Tibial artery (tissue), 4 donors: ENCODE results near the gene DNAH8.
A peak's percentile ranks its signal among the peaks of the same experiment; 100 is the strongest.

Experiments
- DNase-seq, 2 donors: peaks; one replicate each; pipeline ENCODE4 v3.0.0-alpha.2; 2019
- H3K27ac ChIP-seq, 2 donors: fragments of 200-600 bp; sonication (generic) in 1 of 2; 1 replicate in 1 of 2; 2 replicates in 1 of 2; pipeline ENCODE4 v1.5.1; 2018 to 2019; ENCODE audit warnings: mild to moderate bottlenecking in 1 of 2
- H3K27me3 ChIP-seq, 2 donors: fragments of 200-600 bp; sonication (generic) in 1 of 2; one replicate each; pipeline versions ENCODE4 v1.5.1 to v1.6.0; 2016 to 2019
- H3K36me3 ChIP-seq, 3 donors: fragments of 200-600 bp; sonication (generic) in 2 of 3; one replicate each; pipeline ENCODE4 v1.5.1; 2016 to 2019; ENCODE audit warnings: mild to moderate bottlenecking in 2 of 3
- H3K4me1 ChIP-seq, 4 donors: fragments of 200-600 bp; sonication (generic) in 2 of 4; 1 replicate in 3 of 4; 2 replicates in 1 of 4; pipeline ENCODE4 v1.5.1; 2016 to 2019
- H3K4me3 ChIP-seq, 2 donors: fragments of 200-600 bp; sonication (generic) in 1 of 2; 1 replicate in 1 of 2; 2 replicates in 1 of 2; pipeline ENCODE4 v1.5.1; 2018 to 2019; ENCODE audit warnings: mild to moderate bottlenecking in 2 of 2
- H3K9me3 ChIP-seq, 3 donors: fragments of 200-600 bp; sonication (generic) in 1 of 3; one replicate each; pipeline ENCODE4 v1.5.1; 2016 to 2019
- intact Hi-C: fragments of 100-400 bp; cut with DNase I; formaldehyde crosslinking; loops from one replicate; pipeline ENCODE4 v1.15.0; 2023; ENCODE audit warnings: low total_unique reads
- TF ChIP-seq, protein P1 (sequence below), 2 experiments: fragments of 200-600 bp in 1 of 2; fragments of 450-650 bp in 1 of 2; IDR thresholded peaks; one replicate each; pipeline ENCODE4 v1.5.1; 2017 to 2019; ENCODE audit warnings: antibody characterized with exemption in 2 of 2, mild to moderate bottlenecking in 1 of 2, moderate library complexity in 1 of 2

DNAH8 gene

DNA sequence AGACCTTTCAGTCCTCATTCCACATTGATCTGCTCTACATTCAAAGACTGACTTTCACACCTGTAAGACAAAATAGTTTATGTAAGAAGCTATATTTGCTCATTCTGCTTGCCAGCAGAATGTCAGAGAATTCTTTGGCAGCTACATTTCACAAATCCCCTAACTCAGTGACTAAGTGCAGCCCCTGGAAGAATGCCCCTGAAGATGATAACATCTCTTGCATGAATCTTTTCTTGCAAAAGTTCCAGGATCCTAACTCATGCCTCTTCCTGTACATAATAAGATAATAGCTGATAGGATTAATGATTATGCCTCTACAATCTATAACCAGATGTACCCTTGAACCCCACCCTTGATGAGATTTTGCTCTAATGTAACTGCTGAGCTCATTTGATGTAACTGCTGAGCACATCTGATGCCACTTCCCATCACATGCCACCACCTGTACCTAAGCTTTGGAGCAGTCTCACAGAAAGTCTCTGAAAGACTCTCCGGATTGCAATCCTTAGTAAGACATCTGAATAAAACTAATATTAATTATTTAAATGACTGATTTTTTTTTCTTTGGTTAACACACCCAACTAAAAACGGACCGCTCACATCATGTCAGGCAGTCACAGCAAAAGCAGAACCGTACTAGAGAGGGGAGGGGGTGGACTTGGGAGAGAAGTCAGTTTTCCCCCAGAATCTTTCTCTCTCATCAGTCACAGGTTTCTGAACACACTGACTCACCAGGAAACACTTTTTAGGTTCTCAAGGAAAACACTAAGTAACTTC, 684 bp upstream of the DNAH8 start:
- DNase-seq = no peak
- H3K36me3 ChIP-seq = no peaks in the 10 kb centered on the region
- TF ChIP-seq, protein P1, sequence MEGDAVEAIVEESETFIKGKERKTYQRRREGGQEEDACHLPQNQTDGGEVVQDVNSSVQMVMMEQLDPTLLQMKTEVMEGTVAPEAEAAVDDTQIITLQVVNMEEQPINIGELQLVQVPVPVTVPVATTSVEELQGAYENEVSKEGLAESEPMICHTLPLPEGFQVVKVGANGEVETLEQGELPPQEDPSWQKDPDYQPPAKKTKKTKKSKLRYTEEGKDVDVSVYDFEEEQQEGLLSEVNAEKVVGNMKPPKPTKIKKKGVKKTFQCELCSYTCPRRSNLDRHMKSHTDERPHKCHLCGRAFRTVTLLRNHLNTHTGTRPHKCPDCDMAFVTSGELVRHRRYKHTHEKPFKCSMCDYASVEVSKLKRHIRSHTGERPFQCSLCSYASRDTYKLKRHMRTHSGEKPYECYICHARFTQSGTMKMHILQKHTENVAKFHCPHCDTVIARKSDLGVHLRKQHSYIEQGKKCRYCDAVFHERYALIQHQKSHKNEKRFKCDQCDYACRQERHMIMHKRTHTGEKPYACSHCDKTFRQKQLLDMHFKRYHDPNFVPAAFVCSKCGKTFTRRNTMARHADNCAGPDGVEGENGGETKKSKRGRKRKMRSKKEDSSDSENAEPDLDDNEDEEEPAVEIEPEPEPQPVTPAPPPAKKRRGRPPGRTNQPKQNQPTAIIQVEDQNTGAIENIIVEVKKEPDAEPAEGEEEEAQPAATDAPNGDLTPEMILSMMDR (IDR thresholded peaks at IDR 0.05) = no peak
- H3K4me1 ChIP-seq = peaks cover 5 to 10% (median 7%) of the 10 kb centered on the region in 4 donors
- intact Hi-C loops = no loop called here
- no peak overlapping the region for H3K27ac ChIP-seq
- H3K4me3 ChIP-seq = peak overlapping the region in 1 of 2 donors; percentile 43
- H3K27me3 ChIP-seq = peaks cover 0 to 45% of the 10 kb centered on the region in 2 donors
- no peaks in the 10 kb centered on the region for H3K9me3 ChIP-seq

DNA sequence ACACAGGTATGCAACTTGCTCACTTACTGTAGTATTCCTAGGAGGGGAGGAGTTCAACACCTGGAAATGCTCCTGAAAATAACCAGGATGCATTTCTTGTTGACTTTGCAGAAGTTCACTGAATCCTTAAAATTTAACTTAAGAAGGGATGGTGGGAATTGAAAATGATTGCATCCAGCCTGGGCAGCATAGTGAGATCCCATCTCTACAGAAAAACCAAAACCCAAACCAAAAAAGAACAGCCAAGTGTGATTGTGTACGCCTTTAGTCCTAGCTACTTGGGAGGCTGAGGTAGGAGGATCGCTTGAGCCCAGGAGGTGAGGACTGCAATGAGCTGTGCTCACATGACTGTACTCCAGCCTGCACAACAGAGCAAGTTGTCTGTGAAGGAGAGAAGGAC, 1.7 kb downstream of the DNAH8 start:
- Histone ChIP-seq H3K4me1 (peaks cover 5 to 10% (median 7%) of the 10 kb centered on the region in 4 donors), H3K27ac (no peak overlapping the region), H3K36me3 (no peaks in the 10 kb centered on the region), H3K4me3 (no peak overlapping the region), H3K9me3 (no peaks in the 10 kb centered on the region), H3K27me3 (peaks cover 0 to 51% of the 10 kb centered on the region in 2 donors)
- DNase-seq = no peak
- TF ChIP-seq, protein P1 (IDR thresholded peaks at IDR 0.05) = no peak
- intact Hi-C loops = no loop called here

DNA sequence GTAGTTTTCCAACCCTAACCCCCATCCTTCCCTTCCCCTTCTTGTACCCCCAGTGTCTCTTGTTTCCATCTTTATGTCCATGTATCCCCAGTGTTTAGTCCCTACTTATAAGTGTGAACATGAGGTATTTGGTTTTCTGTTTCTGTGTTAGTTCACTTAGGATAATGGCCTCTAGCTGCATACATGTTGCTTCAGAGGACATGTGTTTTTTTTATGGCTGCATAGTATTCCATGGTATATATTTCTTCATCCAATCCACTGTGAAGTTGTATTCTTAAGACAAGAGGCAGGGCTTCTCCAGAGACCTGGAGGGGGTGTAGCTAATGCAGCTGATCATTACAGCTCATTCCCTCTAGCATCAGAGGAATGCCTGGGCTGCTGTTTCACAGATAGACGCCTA, 4.2 kb downstream of the DNAH8 start:
- no peaks in the 10 kb centered on the region for H3K36me3 ChIP-seq
- intact Hi-C loops = no loop called here
- H3K9me3 ChIP-seq = no peaks in the 10 kb centered on the region
- TF ChIP-seq, protein P1 (IDR thresholded peaks at IDR 0.05) = no peak
- peaks cover 5 to 10% (median 7%) of the 10 kb centered on the region in 4 donors for H3K4me1 ChIP-seq
- peaks cover 0 to 37% of the 10 kb centered on the region in 2 donors for H3K27me3 ChIP-seq
- H3K4me3 ChIP-seq = no peak overlapping the region
- DNase-seq = no peak
- H3K27ac ChIP-seq = no peak overlapping the region

DNA sequence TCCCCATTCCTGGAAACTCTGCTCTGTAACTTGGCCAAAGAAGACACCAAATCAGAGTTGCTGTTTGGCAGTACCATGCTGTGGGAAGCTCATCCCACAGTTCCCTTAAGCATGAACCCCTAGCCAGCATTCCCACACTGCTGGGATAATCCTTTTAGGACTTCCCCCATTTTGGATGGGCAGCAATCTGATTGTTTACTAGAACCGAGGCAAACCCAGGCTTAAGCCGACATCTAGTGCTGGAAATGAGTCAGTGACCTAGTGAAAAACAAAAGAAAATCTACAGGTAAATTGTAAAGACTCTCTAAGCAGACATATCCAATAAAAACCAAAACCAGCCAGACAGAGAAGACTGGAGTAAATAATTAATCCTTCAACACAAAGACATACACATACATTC, 5.2 kb downstream of the DNAH8 start:
- TF ChIP-seq, protein P1 (IDR thresholded peaks at IDR 0.05) = no peak
- DNase-seq = no peak
- Histone ChIP-seq H3K36me3 (no peaks in the 10 kb centered on the region), H3K9me3 (no peaks in the 10 kb centered on the region), H3K4me3 (no peak overlapping the region), H3K27me3 (peaks cover 0 to 30% of the 10 kb centered on the region in 2 donors), H3K27ac (no peak overlapping the region), H3K4me1 (peaks cover 0 to 2% (median 1%) of the 10 kb centered on the region in 4 donors)
- intact Hi-C loops = no loop called here

DNA sequence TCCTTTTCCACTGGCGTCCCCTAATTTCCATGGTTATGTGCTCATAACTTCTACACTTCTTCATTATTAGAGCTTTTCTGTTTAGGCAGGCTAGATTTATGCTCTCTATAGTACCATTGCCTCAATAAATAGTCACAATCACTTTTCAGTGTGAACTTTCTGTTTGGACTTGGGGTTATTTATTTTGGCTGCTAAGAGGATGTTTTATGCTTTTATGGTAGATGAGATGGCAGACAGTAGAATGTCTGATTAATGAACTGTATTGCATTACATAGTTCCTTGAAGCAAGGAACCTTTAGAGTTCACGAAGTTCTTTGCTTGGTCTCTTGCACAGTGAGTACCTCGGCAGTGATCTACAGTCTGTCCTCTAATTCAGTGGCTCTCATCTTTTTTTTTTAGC, 6.9 kb downstream of the DNAH8 start:
- Histone ChIP-seq H3K27ac (no peak overlapping the region), H3K4me1 (no peaks in the 10 kb centered on the region), H3K4me3 (no peak overlapping the region), H3K9me3 (no peaks in the 10 kb centered on the region), H3K36me3 (no peaks in the 10 kb centered on the region), H3K27me3 (peaks cover 0 to 15% of the 10 kb centered on the region in 2 donors)
- intact Hi-C loops = no loop called here
- TF ChIP-seq, protein P1 (IDR thresholded peaks at IDR 0.05) = no peak
- no peak for DNase-seq
